ENCODE measurements around the gene TOR1AIP2. TPM values are rescaled to one million over a fixed set of nuclear protein-coding genes. Genes with fewer than 3 reads are reported as not detected.

The TOR1AIP2 gene
- total RNA-seq, 2 experiments from 2014 or later, result 31.0 to 49.9 TPM

DNA sequence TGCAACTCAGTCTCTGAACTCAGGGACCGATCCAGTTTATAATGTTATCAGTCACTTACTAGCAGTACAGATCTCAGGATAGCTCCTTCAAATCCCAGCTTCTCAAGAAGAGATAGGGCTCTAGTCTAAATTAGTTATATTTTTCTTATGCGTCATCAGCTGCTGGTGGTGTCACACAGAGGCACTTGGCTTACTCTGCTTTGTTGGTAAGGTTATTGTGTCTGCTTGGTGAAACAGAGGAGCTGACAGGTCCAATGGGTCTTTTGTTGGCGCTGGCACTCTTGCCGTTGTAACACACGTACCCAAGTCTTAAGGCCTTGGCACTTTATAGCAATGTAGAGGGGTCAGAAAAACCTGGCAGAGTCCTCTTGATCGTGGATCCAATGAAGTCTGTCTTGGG, 12.2 kb downstream of the TOR1AIP2 start:
- Histone ChIP-seq H3K4me1 (ENCODE audit: insufficient read depth, low read length, poor library complexity, severe bottlenecking) (no peaks in the 10 kb centered on the region), H2AFZ (ENCODE audit: low read length) (no peak overlapping the region), H3K4me3 (ENCODE audit: low read depth, low read length, poor library complexity, severe bottlenecking) (no peak overlapping the region), H3K36me3 (ENCODE audit: insufficient read depth, low read length) (peaks cover 90% of the 10 kb centered on the region), H4K20me1 (ENCODE audit: insufficient read depth, low read length) (peaks cover 5% of the 10 kb centered on the region; the same call in 1 of the 2 replicates), H3K9me3 (ENCODE audit: low read length) (no peaks in the 10 kb centered on the region), H3K9me2 (ENCODE audit: insufficient read depth, low read length) (no peaks in the 10 kb centered on the region), H3K27ac (ENCODE audit: low read depth, low read length, poor library complexity, severe bottlenecking) (no peak overlapping the region), H3K79me2 (ENCODE audit: insufficient read depth, low read depth, low read length) (peaks cover 8% of the 10 kb centered on the region; the same call in 1 of the 2 replicates), H3K4me2 (ENCODE audit: low read length) (no peak overlapping the region)
- TF ChIP-seq EZH2phosphoT487 (IDR thresholded peaks at IDR 0.05; ENCODE audit: borderline replicate concordance, low read depth, low read length), result no peak
- TF ChIP-seq, protein P1, sequence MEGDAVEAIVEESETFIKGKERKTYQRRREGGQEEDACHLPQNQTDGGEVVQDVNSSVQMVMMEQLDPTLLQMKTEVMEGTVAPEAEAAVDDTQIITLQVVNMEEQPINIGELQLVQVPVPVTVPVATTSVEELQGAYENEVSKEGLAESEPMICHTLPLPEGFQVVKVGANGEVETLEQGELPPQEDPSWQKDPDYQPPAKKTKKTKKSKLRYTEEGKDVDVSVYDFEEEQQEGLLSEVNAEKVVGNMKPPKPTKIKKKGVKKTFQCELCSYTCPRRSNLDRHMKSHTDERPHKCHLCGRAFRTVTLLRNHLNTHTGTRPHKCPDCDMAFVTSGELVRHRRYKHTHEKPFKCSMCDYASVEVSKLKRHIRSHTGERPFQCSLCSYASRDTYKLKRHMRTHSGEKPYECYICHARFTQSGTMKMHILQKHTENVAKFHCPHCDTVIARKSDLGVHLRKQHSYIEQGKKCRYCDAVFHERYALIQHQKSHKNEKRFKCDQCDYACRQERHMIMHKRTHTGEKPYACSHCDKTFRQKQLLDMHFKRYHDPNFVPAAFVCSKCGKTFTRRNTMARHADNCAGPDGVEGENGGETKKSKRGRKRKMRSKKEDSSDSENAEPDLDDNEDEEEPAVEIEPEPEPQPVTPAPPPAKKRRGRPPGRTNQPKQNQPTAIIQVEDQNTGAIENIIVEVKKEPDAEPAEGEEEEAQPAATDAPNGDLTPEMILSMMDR (conservative IDR thresholded peaks at IDR 0.05; ENCODE audit: low read length), result no peak
- ChIA-PET CTCF (ENCODE audit: unreplicated experiment) (interaction anchor here (1.0 to 1.2 kb wide), 2 partner anchors 303 to 314 kb away, joined by 5 to 6 read pairs; no protein-coding TSS in a partner anchor), POLR2A (interaction anchor here (0.6 to 1.1 kb wide), 2 partner anchors 11 to 206 kb away, joined by 3 to 5 read pairs; no protein-coding TSS in a partner anchor)
- no peak for DNase-seq (ENCODE audit: low spot score)
- BruUV-seq (replicated peaks), result no TSS peak
- intact Hi-C loops (cut with micrococcal nuclease; ENCODE audit: unreplicated experiment), result no loop called here

DNA sequence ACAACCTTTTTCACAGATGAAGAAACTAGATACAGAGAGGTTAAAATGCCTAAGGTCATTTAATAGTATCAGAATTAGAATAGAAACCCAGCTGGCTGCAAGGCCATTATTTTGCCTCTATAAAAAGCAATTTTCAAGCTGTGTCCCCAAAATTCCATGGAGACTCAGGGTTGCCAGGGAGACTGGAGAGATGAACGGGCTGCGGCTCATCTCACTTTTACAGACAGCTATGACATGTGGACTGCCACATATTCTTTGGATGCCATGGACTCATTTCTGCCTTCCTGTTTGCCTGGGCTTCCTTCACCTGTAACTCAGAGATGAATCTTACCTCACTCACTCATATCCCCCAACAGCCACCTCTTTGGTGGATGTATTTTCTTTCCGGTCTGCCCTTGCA, 17.0 kb downstream of the TOR1AIP2 start:
- intact Hi-C loops (cut with micrococcal nuclease; ENCODE audit: unreplicated experiment), result no loop called here
- POLR2A ChIA-PET, result no interaction called here
- TF ChIP-seq EZH2phosphoT487 (IDR thresholded peaks at IDR 0.05; ENCODE audit: borderline replicate concordance, low read depth, low read length), result no peak
- TF ChIP-seq, protein P1 (conservative IDR thresholded peaks at IDR 0.05; ENCODE audit: low read length), result no peak

DNA sequence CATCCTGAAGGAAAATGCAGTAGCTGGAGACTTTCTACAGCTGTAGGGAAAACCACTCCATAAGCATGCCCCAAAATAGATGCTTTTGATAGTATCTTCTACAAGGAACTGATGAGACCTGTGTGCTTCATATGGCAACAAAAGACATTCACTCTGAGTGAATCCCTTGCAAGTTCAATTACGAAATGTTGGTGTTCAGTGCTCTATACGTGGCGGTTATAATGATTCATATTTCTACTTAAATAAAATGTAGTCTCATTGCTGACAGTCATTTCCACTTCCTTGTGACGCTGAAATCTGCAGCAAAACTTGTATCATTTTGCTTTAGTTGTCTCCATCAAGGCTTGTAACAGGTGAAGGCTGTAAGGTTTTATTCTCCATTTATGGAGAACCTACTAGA, 20.6 kb downstream of the TOR1AIP2 start:
- BruUV-seq (replicated peaks), result no TSS peak
- DNase-seq (ENCODE audit: low spot score), result no peak
- Histone ChIP-seq H3K36me3 (ENCODE audit: insufficient read depth, low read length) (peaks cover 28% of the 10 kb centered on the region; the same call in 1 of the 2 replicates), H3K27ac (ENCODE audit: low read depth, low read length, poor library complexity, severe bottlenecking) (no peak overlapping the region), H2AFZ (ENCODE audit: low read length) (no peak overlapping the region), H3K79me2 (ENCODE audit: insufficient read depth, low read depth, low read length) (no peaks in the 10 kb centered on the region), H3K4me3 (ENCODE audit: low read depth, low read length, poor library complexity, severe bottlenecking) (no peak overlapping the region), H3K9me2 (ENCODE audit: insufficient read depth, low read length) (no peaks in the 10 kb centered on the region), H3K9me3 (ENCODE audit: low read length) (no peaks in the 10 kb centered on the region), H3K4me1 (ENCODE audit: insufficient read depth, low read length, poor library complexity, severe bottlenecking) (no peaks in the 10 kb centered on the region), H3K4me2 (ENCODE audit: low read length) (no peak overlapping the region), H4K20me1 (ENCODE audit: insufficient read depth, low read length) (no peaks in the 10 kb centered on the region)
- intact Hi-C loops (cut with micrococcal nuclease; ENCODE audit: unreplicated experiment), result no loop called here
- ChIA-PET CTCF (ENCODE audit: unreplicated experiment) (no interaction called here), POLR2A (no interaction called here)
- TF ChIP-seq, protein P1 (conservative IDR thresholded peaks at IDR 0.05; ENCODE audit: low read length), result no peak
- no peak for TF ChIP-seq EZH2phosphoT487 (IDR thresholded peaks at IDR 0.05; ENCODE audit: borderline replicate concordance, low read depth, low read length)

More for the DNA sequence above, 17.0 kb downstream of the TOR1AIP2 start:
- Histone ChIP-seq H4K20me1 (ENCODE audit: insufficient read depth, low read length) (no peaks in the 10 kb centered on the region), H3K9me2 (ENCODE audit: insufficient read depth, low read length) (no peaks in the 10 kb centered on the region), H3K36me3 (ENCODE audit: insufficient read depth, low read length) (peaks cover 57% of the 10 kb centered on the region), H3K9me3 (ENCODE audit: low read length) (no peaks in the 10 kb centered on the region), H2AFZ (ENCODE audit: low read length) (no peak overlapping the region), H3K4me1 (ENCODE audit: insufficient read depth, low read length, poor library complexity, severe bottlenecking) (no peaks in the 10 kb centered on the region), H3K27ac (ENCODE audit: low read depth, low read length, poor library complexity, severe bottlenecking) (no peak overlapping the region), H3K4me3 (ENCODE audit: low read depth, low read length, poor library complexity, severe bottlenecking) (no peak overlapping the region), H3K79me2 (ENCODE audit: insufficient read depth, low read depth, low read length) (no peaks in the 10 kb centered on the region), H3K4me2 (ENCODE audit: low read length) (no peak overlapping the region)
- no TSS peak for BruUV-seq (replicated peaks)
- CTCF ChIA-PET (ENCODE audit: unreplicated experiment), result no interaction called here
- no peak for DNase-seq (ENCODE audit: low spot score)
